GM19328 (cell line): ENCODE measurements around the gene POLR2E.

Source experiments
- ATAC-seq: cut with Tn5 transposase; IDR thresholded peaks from one replicate; pipeline ENCODE4 v1.9.1; 2021; ENCODE audit warnings: mild to moderate bottlenecking, moderate library complexity; ENCODE audit not compliant: unreplicated experiment

POLR2E gene

DNA sequence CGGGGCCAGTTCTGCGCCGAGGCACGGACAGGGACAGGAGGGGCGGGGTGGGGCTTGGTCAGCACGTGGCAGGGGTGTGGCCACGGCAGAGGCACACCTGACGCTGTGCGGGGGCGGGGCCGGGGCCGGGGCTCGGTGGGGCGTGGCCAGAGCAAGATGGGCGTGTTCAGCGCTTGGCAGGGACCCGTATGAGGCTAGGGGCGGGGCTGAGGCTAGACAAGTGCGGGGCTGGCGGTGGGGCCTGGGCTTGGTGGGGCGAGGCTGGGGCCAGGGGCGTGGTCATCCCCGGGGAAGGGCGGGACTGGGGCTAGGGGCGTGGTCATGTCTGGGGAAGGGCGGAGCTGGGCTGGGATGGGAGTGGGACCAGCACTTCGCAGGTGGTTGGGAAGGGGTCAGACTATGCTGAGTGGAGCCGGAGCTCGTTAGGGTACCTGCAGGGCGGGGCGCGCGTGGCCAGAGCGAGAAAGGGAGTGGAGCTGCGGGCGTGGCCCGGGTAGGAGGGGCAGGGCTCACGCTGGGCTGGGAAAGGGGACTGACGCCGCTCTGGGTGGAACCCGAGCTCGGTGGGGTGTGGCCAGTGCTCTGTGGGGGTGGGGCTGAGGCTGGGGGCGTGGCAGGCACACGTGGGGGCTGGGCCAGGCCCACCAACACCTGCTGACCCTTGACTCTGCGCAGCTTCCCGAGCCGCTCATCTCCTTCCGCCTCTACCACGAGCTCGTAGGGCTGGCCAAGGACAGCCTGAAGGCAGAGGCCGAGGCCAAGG, 12.8 kb downstream of the POLR2E start:
- no peak for ATAC-seq

GRCh38 chr19:1081301-1082164, 13.6 kb downstream of the POLR2E start:
- ATAC-seq: no peak

DNA sequence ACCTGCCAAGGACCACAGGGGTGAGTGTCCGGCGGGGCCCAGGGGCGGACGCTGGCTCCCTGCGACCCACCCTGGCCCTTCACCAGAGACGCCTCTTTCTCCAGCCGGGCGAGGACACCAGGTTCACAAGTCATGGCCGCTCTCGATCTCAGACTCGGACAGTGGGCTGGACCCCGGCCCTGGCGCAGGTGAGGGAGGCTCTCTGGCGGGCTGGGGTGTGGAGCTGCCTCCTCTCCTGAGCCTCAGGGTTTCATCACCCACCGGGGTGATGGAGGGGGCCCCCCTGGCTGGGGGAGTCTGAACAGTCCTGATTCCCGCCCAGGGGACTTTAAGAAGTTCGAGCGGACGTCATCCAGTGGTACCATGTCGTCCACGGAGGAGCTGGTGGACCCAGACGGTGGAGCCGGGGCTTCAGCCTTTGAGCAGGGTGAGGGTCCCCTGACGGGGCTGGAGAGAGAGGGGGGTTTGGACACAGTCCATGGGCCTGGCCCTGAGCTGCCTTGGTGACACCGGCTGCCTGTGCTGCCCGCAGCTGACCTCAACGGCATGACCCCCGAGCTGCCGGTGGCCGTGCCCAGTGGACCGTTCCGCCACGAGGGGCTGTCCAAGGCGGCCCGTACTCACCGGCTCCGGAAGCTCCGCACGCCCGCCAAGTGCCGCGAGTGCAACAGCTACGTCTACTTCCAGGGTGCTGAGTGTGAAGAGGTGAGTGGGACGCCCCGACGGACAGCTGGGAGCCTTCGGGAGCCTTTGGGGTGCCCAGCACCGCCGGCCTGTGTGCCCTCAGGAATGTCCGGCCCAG, 14.6 kb downstream of the POLR2E start:
- ATAC-seq: no peak

DNA sequence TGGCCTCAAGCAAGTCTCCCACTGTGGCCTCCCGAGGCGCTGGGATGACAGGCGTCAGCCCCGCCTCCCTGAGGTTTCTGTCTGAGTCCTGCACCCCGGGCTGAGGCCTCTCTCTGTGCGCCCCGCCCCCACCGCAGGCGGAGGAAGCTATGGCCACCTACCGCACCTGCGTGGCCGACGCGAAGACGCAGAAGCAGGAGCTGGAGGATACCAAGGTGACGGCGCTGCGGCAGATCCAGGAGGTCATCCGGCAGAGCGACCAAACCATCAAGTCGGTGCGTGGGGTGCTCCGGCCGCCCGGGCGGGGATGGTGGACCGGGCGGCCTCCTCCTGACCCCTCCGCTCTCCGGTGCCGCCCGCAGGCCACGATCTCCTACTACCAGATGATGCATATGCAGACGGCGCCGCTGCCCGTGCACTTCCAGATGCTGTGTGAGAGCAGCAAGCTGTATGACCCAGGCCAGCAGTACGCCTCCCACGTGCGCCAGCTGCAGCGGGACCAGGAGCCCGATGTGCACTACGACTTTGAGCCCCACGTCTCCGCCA, 15.5 kb downstream of the POLR2E start:
- ATAC-seq: no peak

DNA sequence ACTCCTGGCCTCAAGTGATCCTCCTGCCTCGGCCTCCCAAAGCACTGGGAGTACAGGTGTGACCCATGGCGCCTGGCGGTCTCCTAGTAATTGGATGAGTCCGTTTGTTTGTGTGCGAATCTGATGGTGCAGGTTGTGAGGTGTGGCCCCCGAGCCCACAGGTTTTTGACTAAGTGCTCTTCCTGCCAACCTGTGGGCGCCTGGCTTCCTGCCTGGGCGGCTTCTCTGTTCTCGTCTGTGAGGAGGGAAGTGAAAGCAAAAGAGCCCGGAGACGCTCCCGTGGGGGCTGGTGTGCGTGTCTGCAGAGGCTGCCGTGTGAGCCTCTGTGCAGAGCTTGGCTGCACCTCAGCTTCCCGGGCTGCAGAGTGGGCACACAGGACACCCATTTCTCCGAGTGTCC, 18.2 kb downstream of the POLR2E start:
- ATAC-seq: no peak

- ATAC-seq: no peak
Measured at GRCh38 chr19:1076046-1076386, 19.2 kb downstream of the POLR2E start.

DNA sequence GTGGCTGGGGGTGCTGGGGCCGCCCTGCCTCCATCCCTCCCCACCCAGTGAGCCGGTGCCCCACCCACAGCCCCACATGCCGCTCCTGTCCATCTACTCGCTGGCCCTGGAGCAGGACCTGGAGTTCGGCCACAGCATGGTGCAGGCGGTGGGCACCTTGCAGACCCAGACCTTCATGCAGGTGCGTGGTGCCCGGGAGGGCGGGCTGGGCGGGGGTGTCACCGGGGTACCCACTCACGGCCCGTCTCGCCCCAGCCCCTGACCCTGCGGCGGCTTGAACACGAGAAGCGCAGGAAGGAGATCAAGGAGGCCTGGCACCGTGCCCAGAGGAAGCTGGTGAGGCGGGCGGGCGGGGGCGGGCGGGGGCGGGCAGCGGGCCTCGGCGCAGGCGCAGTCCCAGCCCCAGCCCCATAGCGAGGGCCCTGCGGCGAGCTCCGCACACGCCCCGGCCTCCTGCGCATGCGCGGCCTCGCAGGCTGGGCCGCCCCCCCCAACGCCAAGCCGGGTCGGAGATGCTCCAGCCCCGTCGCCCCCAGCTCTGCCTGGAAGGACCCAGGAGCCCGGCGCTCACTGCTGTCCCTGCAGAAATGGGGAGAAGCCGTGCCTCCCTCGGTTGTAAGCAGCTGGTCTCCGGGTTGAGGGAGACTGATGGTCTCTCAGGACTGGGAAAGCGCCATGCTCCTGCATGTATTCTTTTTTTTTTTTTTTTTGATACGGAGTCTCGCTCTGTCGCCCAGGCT, 20.5 kb downstream of the POLR2E start:
- ATAC-seq: peak; percentile 50

DNA sequence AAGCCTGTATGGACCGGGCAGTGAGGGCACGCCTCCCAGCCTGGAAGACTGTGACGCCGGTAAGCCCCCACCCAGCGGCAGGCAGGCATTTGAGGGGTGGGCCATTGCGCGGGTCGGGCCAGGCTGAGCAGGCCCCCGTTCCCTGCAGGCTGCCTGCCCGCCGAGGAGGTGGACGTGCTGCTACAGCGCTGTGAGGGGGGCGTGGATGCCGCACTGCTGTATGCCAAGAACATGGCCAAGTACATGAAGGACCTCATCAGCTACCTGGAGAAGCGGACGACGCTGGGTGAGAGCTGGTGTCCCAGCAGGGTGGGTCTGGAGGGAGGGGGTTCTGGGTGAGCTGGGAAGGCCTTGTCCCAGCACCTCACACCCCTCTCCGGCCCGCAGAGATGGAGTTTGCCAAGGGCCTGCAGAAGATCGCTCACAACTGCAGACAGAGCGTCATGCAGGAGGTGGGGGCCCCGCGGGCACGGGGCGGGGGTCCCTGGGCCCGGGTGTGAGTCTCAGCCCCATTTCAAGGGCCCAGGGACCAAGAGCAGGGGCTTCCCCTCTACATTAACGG, 21.1 kb downstream of the POLR2E start:
- ATAC-seq: no peak

DNA sequence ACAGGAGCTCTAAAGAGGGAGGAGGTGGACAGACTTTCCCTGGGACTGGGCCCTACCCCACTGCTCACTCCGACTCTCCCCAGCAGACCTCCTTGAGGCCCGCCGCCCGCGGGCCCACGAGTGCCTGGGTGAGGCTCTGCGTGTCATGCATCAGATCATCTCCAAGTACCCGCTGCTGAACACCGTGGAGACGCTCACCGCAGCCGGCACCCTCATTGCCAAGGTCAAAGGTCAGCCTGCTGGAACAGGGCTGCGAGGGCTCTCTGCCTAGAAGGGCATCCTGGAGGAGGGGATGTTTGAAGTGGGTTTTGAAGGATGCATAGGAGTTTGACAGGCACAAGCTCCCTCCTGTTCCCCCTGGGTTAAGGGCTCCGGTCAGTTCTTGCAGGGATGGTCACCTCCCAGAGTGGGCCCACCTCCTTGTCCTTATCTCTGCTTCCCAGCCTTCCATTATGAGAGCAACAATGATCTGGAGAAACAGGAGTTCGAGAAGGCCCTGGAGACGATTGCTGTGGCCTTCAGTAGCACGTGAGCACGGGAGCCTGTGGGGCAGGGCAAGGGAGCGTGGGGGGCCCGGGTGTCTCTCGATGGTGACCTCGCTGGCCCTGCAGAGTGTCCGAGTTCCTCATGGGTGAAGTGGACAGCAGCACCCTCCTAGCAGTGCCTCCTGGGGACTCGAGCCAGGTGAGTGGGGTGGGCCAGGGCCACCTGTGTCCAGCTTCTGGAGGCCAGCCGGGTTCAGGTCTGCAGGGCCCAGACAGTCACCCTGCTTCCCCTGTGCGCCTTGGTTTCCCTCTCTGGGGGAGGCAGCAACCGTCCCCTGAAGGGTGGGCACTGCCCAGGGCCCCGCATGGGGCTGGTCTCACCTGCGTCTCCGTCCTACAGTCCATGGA, 21.9 kb downstream of the POLR2E start:
- no peak for ATAC-seq

- ATAC-seq: no peak
Measured at GRCh38 chr19:1072371-1073015, 22.7 kb downstream of the POLR2E start.

DNA sequence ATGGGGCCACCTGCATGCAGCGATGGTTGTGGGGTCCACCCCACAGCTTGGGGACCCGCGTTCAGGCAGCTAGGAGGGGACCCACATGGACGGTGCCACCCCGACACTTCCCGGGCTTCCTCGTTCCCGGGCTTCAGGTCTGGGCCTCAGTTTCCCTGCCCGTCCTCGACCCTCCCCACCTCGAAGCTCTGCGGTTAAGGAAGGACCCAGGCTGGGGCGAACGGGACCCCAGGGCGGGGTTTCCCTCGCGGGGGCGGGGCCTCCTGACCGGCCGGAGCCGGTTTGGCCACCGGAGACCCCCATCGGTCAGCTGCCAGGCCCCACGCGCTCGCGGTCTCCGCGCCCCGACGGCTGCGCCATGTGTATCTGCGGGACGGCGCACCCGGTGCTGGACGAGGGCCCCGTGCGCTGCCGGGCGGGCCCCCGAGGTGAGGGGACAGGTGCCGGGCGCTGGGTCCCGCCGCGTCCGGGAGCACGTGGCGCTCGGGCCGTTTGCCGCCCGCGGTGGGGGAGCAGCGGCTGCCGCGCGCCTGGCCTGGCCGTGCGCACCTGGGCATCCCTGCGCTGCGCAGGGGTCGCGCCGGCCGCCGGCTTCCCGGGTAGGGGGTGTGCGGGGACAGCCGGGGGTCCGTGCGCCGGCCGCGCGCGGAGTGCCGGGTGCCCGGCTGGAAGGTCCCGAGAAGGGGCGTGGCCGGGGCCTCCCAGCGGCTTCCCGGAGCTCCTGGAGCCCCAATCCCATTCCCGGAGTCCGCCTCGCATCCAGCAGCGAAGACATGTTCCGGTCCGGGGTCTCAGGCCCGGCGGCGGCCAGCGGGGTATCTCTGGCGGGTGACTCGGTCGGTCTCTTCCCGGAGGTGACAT, 24.0 kb downstream of the POLR2E start:
- no peak for ATAC-seq

DNA sequence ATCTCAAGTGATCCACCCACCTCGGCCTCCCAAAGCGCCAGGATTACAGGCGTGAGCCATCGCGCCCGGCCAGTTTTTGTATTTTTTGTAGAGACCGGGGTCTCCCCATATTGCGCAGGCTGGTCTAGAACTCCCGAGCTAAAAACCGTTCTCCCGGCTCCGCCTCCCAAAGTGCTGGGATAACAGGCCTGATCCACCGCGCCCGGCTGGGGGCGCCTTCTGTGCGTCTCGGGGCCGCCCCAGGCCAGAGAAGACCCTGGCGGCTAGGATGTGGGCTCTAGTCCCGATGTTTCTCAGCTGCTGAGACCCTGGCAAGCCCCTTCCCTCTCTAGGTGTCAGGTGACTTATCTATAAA, 24.6 kb downstream of the POLR2E start:
- no peak for ATAC-seq

- no peak for ATAC-seq
Measured at GRCh38 chr19:1069009-1069779, 26.0 kb downstream of the POLR2E start.

DNA sequence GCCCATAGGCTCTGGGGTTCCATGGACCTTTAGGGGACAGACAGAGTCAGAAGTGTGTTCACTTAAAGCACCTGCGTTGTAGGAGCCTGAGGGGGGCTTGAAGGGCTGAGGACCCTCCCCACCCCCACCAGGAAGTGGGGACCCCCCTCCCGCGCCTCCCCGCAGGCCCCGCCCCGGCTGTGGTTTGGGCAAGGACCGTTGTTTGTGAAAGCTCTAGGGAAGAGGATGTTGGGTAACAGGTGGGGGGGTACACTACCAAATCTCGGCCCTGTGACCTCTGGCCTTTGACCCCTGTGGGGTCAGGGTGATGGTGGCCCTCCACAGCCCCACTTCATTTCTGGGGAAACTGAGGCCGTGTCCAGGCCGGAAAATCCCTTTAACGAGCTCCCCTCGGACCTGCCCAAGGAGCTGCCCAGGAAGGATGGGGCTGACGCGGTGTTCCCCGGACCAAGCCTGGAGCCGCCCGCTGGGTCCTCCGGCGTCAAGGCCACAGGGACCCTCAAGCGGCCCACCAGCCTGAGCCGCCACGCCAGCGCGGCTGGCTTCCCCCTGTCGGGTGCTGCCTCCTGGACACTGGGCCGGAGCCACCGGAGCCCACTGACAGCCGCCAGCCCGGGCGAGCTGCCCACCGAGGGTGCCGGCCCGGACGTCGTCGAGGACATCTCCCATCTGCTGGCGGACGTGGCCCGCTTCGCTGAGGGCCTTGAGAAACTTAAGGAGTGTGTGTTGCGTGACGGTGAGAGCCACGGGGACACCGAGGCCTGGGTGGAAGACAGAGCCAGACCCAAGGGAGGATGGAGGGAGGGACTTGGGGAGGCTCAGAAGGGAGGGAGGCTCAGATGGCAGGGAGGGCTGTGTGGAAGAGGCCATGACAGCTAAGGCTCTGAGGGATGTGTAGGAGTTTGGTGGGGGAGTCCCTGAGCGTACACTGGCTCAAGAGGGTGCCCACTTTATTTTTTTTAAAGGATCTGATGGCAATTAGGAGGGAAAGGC, 26.9 kb downstream of the POLR2E start:
- ATAC-seq: no peak

DNA sequence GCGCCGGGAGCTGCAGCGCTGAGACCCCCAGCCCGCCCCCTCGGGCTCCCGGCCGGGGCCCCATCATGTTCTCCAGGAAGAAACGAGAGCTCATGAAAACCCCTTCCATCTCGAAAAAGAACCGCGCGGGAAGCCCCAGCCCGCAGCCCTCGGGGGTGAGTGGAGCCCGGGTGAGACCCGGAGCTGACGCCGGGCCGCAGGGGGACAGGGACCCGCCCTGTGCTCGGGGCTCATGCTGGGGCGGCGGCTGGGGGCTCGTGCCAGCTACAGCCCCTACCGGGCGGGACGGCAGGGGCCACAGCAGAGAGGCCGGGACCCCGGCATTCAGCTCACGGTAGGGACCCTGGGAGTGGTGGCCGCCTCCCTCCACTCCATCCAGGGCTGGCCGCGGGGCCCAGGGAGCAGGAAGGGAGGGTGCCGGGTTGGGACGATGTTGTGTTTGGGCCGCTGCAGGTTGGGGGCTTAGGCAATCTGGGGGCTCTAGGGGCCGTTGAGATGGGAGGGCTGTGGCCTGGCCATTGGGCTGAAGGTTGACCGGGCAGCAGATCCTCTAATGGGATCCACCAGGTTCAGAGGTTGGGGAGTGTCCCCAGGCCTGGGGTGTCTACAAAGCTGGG, 27.7 kb downstream of the POLR2E start:
- ATAC-seq: no peak
